Measurements from ENCODE around the gene PGAM1.
"Not testable (repeated sequence)": the region's sequence is repeated elsewhere in the genome, so short reads cannot be mapped to it uniquely, and the experiment has no call there.

PGAM1 gene

GRCh38 chr10:97459933-97460332 is 33.9 kb downstream of the PGAM1 start:
- DNase-seq = no peak

- DNase-seq = no peak
Measured at GRCh38 chr10:97462309-97462708, 36.3 kb downstream of the PGAM1 start.

- DNase-seq = no peak
Measured at GRCh38 chr10:97463363-97464132, 37.6 kb downstream of the PGAM1 start.

- no peak for DNase-seq
Measured at GRCh38 chr10:97464226-97464625, 38.2 kb downstream of the PGAM1 start.

GRCh38 chr10:97465982-97466381 is 40.0 kb downstream of the PGAM1 start:
- no peak for DNase-seq

GRCh38 chr10:97466755-97467154 is 40.8 kb downstream of the PGAM1 start:
- no peak for DNase-seq

- no peak for DNase-seq
Measured at GRCh38 chr10:97468162-97468561, 42.2 kb downstream of the PGAM1 start.

GRCh38 chr10:97468781-97469180 is 42.8 kb downstream of the PGAM1 start:
- not testable (repeated sequence) for DNase-seq

- no peak for DNase-seq
Measured at GRCh38 chr10:97474918-97475317, 48.9 kb downstream of the PGAM1 start.

GRCh38 chr10:97475936-97476594 is 50.1 kb downstream of the PGAM1 start:
- no peak for DNase-seq

GRCh38 chr10:97479410-97479809 is 53.4 kb downstream of the PGAM1 start:
- not testable (repeated sequence) for DNase-seq

GRCh38 chr10:97479939-97480338 is 53.9 kb downstream of the PGAM1 start:
- DNase-seq = no peak

GRCh38 chr10:97481071-97481470 is 55.1 kb downstream of the PGAM1 start:
- DNase-seq = no peak

GRCh38 chr10:97482381-97482780 is 56.4 kb downstream of the PGAM1 start:
- no peak for DNase-seq

Data from stimulated activated CD4-positive, alpha-beta T cell treated with anti-CD3 and anti-CD28 coated beads, Interleukin-4, amount 100 ng/mL, for 1 hour (primary cell).